ENCODE results near the gene PACS2. TPM values are rescaled to one million over a fixed set of nuclear protein-coding genes. Genes with fewer than 3 reads are reported as not detected.

The PACS2 gene
- total RNA-seq, 1 donor from 2014 or later, result 22.5 TPM

- no peak for TF ChIP-seq EZH2 (IDR thresholded peaks at IDR 0.05)
- TF ChIP-seq CTCF (IDR thresholded peaks at IDR 0.05), result no peak
- no peak for TF ChIP-seq EZH2phosphoT487 (IDR thresholded peaks at IDR 0.05)
- H3K27me3 Mint-ChIP-seq (ENCODE audit: insufficient read depth, low read depth), result peaks cover 2% of the 10 kb centered on the region
- Histone ChIP-seq H3K36me3 (no peaks in the 10 kb centered on the region), H3K9ac (no peak overlapping the region), H3K27me3 (no peaks in the 10 kb centered on the region), H3K4me1 (no peaks in the 10 kb centered on the region), H3K27ac (no peak overlapping the region), H4K20me1 (ENCODE audit: low read depth) (peaks cover 27% of the 10 kb centered on the region), H3K4me3 (no peak overlapping the region), H2AFZ (replicated peaks) (no peak overlapping the region), H3K9me3 (ENCODE audit: low read depth) (no peaks in the 10 kb centered on the region), H3F3A (ENCODE audit: low read depth) (peaks cover 7% of the 10 kb centered on the region), H3K4me2 (no peak overlapping the region), H3K79me2 (ENCODE audit: low read depth) (no peaks in the 10 kb centered on the region)
- H3K9me3 Mint-ChIP-seq, result peaks cover 4% of the 10 kb centered on the region
- H3K36me3 Mint-ChIP-seq, result peaks cover 3% of the 10 kb centered on the region
- DNase-seq (ENCODE audit: low spot score), result no peak
- H3K27ac Mint-ChIP-seq, result no peak overlapping the region
- H3K4me1 Mint-ChIP-seq, result peaks cover 13% of the 10 kb centered on the region
- H3K4me3 Mint-ChIP-seq, result no peak overlapping the region
Observed at GRCh38 chr14:105350450-105351244, 36.1 kb downstream of the PACS2 start.

DNA sequence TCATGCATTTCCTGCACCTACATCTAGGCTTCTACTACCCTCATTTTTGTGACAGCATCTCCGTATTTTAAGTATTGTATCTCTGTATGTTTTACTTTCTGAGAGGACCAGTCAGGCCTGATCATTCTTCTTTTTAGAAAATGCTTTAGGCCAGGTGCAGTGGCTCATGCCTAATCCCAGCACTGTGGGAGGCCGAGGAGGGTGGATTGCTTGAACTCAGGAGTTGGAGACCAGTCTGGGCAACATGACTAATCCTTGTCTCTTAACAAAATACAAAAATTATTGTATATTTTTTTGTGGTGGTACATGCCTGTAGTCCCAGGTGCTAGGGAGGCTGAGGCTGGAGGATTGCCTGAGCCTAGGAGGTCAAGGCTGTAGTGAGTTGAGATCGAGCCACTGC lies 36.9 kb downstream of the PACS2 start:
- peaks cover 2% of the 10 kb centered on the region for H3K27me3 Mint-ChIP-seq (ENCODE audit: insufficient read depth, low read depth)
- no peak for DNase-seq (ENCODE audit: low spot score)

GRCh38 chr14:105351920-105352851 lies 37.6 kb downstream of the PACS2 start:
- Histone ChIP-seq H3K4me1 (peaks cover 6% of the 10 kb centered on the region), H3K79me2 (ENCODE audit: low read depth) (no peaks in the 10 kb centered on the region), H3K4me3 (no peak overlapping the region), H3K9ac (no peak overlapping the region), H3F3A (ENCODE audit: low read depth) (peaks cover 16% of the 10 kb centered on the region), H2AFZ (replicated peaks) (no peak overlapping the region), H3K9me3 (ENCODE audit: low read depth) (no peaks in the 10 kb centered on the region), H3K27ac (no peak overlapping the region), H3K36me3 (no peaks in the 10 kb centered on the region), H3K4me2 (no peak overlapping the region), H4K20me1 (ENCODE audit: low read depth) (peaks cover 35% of the 10 kb centered on the region), H3K27me3 (no peaks in the 10 kb centered on the region)
- peaks cover 12% of the 10 kb centered on the region for H3K4me1 Mint-ChIP-seq
- peaks cover 4% of the 10 kb centered on the region for H3K27me3 Mint-ChIP-seq (ENCODE audit: insufficient read depth, low read depth)
- H3K36me3 Mint-ChIP-seq, result no peaks in the 10 kb centered on the region
- H3K9me3 Mint-ChIP-seq, result peaks cover 2% of the 10 kb centered on the region
- TF ChIP-seq EZH2 (IDR thresholded peaks at IDR 0.05) (no peak), EZH2phosphoT487 (IDR thresholded peaks at IDR 0.05) (no peak), CTCF (IDR thresholded peaks at IDR 0.05) (peak; percentile 87)
- peak; percentile 86 for DNase-seq (ENCODE audit: low spot score)
- H3K4me3 Mint-ChIP-seq, result no peak overlapping the region
- H3K27ac Mint-ChIP-seq, result no peak overlapping the region

More for the DNA sequence above, 36.9 kb downstream of the PACS2 start:
- H2AFZ ChIP-seq (replicated peaks), result no peak overlapping the region
- H3K27me3 ChIP-seq, result no peaks in the 10 kb centered on the region
- H3F3A ChIP-seq (ENCODE audit: low read depth), result peaks cover 11% of the 10 kb centered on the region
- H3K4me1 Mint-ChIP-seq, result peaks cover 10% of the 10 kb centered on the region
- H3K79me2 ChIP-seq (ENCODE audit: low read depth), result no peaks in the 10 kb centered on the region
- no peak overlapping the region for H3K9ac ChIP-seq
- H3K36me3 Mint-ChIP-seq, result no peaks in the 10 kb centered on the region
- TF ChIP-seq EZH2phosphoT487 (IDR thresholded peaks at IDR 0.05) (no peak), EZH2 (IDR thresholded peaks at IDR 0.05) (no peak), CTCF (IDR thresholded peaks at IDR 0.05) (no peak)
- no peak overlapping the region for H3K27ac ChIP-seq
- H3K9me3 Mint-ChIP-seq, result peaks cover 2% of the 10 kb centered on the region
- H3K9me3 ChIP-seq (ENCODE audit: low read depth), result no peaks in the 10 kb centered on the region
- no peaks in the 10 kb centered on the region for H3K36me3 ChIP-seq
- no peak overlapping the region for H3K4me2 ChIP-seq
- no peaks in the 10 kb centered on the region for H3K4me1 ChIP-seq
- no peak overlapping the region for H3K27ac Mint-ChIP-seq
- no peak overlapping the region for H3K4me3 Mint-ChIP-seq
- peaks cover 30% of the 10 kb centered on the region for H4K20me1 ChIP-seq (ENCODE audit: low read depth)
- H3K4me3 ChIP-seq, result no peak overlapping the region
